Measurements from ENCODE around the gene STX2. TPM values are rescaled to one million over a fixed set of nuclear protein-coding genes. Genes with fewer than 3 reads are reported as not detected.

The STX2 gene
- polyA plus RNA-seq, 1 donor from 2014 or later = 67.0 TPM

GRCh38 chr12:130778776-130779175 lies 60.3 kb downstream of the STX2 start:
- Histone ChIP-seq H3K9me2 (ENCODE audit: insufficient read depth, low read length) (no peaks in the 10 kb centered on the region), H3K9me3 (ENCODE audit: low read length) (no peaks in the 10 kb centered on the region), H3K27ac (ENCODE audit: low read length) (no peak overlapping the region), H3K4me3 (ENCODE audit: low read length) (no peak overlapping the region), H2AFZ (ENCODE audit: low read depth, low read length) (no peak overlapping the region), H3K4me2 (ENCODE audit: low read length) (no peak overlapping the region), H3F3A (ENCODE audit: insufficient read depth, low read length, poor library complexity, severe bottlenecking) (no peaks in the 10 kb centered on the region), H3K9ac (ENCODE audit: low read length) (no peak overlapping the region), H3K36me3 (ENCODE audit: insufficient read depth, low read length) (no peaks in the 10 kb centered on the region), H4K20me1 (ENCODE audit: insufficient read depth) (no peaks in the 10 kb centered on the region), H3K79me2 (replicated peaks; ENCODE audit: insufficient read depth, low read length) (no peaks in the 10 kb centered on the region), H3K27me3 (ENCODE audit: insufficient read depth, low read depth, low read length) (peaks cover 6% of the 10 kb centered on the region)
- TF ChIP-seq SMC3 (conservative IDR thresholded peaks at IDR 0.05; ENCODE audit: poor library complexity) = no peak
- no peak for TF ChIP-seq RAD21 (conservative IDR thresholded peaks at IDR 0.05)
- no peak for TF ChIP-seq POLR2AphosphoS5 (IDR thresholded peaks at IDR 0.05)
- TF ChIP-seq TAF1 (IDR thresholded peaks at IDR 0.05; ENCODE audit: low read depth) = no peak
- no peak for TF ChIP-seq CTCF (IDR thresholded peaks at IDR 0.05; ENCODE audit: poor library complexity, severe bottlenecking)
- no peak for TF ChIP-seq REST (IDR thresholded peaks at IDR 0.05; ENCODE audit: borderline replicate concordance)
- TF ChIP-seq EZH2 (IDR thresholded peaks at IDR 0.05; ENCODE audit: borderline replicate concordance, insufficient read depth, low read length, poor library complexity, severe bottlenecking) = no peak
- no peak for TF ChIP-seq MXI1 (conservative IDR thresholded peaks at IDR 0.05; ENCODE audit: poor library complexity, severe bottlenecking)
- no peak for TF ChIP-seq EP300 (conservative IDR thresholded peaks at IDR 0.05; ENCODE audit: poor library complexity, severe bottlenecking)

- no peaks in the 10 kb centered on the region for H3K36me3 ChIP-seq (ENCODE audit: insufficient read depth, low read length)
- TF ChIP-seq POLR2AphosphoS5 (IDR thresholded peaks at IDR 0.05) = no peak
- TF ChIP-seq CTCF (IDR thresholded peaks at IDR 0.05; ENCODE audit: poor library complexity, severe bottlenecking) = no peak
- TF ChIP-seq RAD21 (conservative IDR thresholded peaks at IDR 0.05) = no peak
- no peak for TF ChIP-seq TAF1 (IDR thresholded peaks at IDR 0.05; ENCODE audit: low read depth)
- no peak for TF ChIP-seq REST (IDR thresholded peaks at IDR 0.05; ENCODE audit: borderline replicate concordance)
- no peak for TF ChIP-seq MXI1 (conservative IDR thresholded peaks at IDR 0.05; ENCODE audit: poor library complexity, severe bottlenecking)
- TF ChIP-seq SMC3 (conservative IDR thresholded peaks at IDR 0.05; ENCODE audit: poor library complexity) = no peak
- no peak for TF ChIP-seq EP300 (conservative IDR thresholded peaks at IDR 0.05; ENCODE audit: poor library complexity, severe bottlenecking)
- TF ChIP-seq EZH2 (IDR thresholded peaks at IDR 0.05; ENCODE audit: borderline replicate concordance, insufficient read depth, low read length, poor library complexity, severe bottlenecking) = no peak
- no peaks in the 10 kb centered on the region for H4K20me1 ChIP-seq (ENCODE audit: insufficient read depth)
- H3K27me3 ChIP-seq (ENCODE audit: insufficient read depth, low read depth, low read length) = peaks cover 6% of the 10 kb centered on the region
- no peak overlapping the region for H2AFZ ChIP-seq (ENCODE audit: low read depth, low read length)
- no peak overlapping the region for H3K9ac ChIP-seq (ENCODE audit: low read length)
- no peaks in the 10 kb centered on the region for H3K79me2 ChIP-seq (replicated peaks; ENCODE audit: insufficient read depth, low read length)
- H3K9me3 ChIP-seq (ENCODE audit: low read length) = no peaks in the 10 kb centered on the region
- no peak overlapping the region for H3K27ac ChIP-seq (ENCODE audit: low read length)
- no peak overlapping the region for H3K4me3 ChIP-seq (ENCODE audit: low read length)
- no peaks in the 10 kb centered on the region for H3F3A ChIP-seq (ENCODE audit: insufficient read depth, low read length, poor library complexity, severe bottlenecking)
- H3K4me2 ChIP-seq (ENCODE audit: low read length) = no peak overlapping the region
- no peaks in the 10 kb centered on the region for H3K9me2 ChIP-seq (ENCODE audit: insufficient read depth, low read length)
Measured at GRCh38 chr12:130776857-130777339, 62.2 kb downstream of the STX2 start.
